Left lung (tissue), 10 donors: ENCODE results near the gene USP20. TPM values are rescaled to one million over a fixed set of nuclear protein-coding genes. Genes with fewer than 3 reads are reported as not detected.

ENCODE experiments used
- ATAC-seq: fragments of 200-7000 bp; cut with Tn5 transposase; one replicate; pipeline ENCODE4 v1.9.1; 2020; ENCODE audit warnings: moderate library complexity
- DNase-seq, 4 donors: peaks; one replicate each; pipeline ENCODE4 v3.0.0-alpha.2; 2013 to 2020
- H3K27ac ChIP-seq, 2 donors: fragments of 200-600 bp; sonication (generic) in 1 of 2; one replicate each; pipeline versions ENCODE4 v1.5.0 to v1.8.0; 2020 to 2021
- H3K27me3 ChIP-seq, 2 donors: fragments of 200-600 bp; sonication (generic) in 1 of 2; one replicate each; pipeline versions ENCODE4 v1.5.0 to v1.8.0; 2020 to 2021
- H3K36me3 ChIP-seq, 2 donors: fragments of 200-600 bp; sonication (generic) in 1 of 2; one replicate each; pipeline versions ENCODE4 v1.5.0 to v1.8.0; 2020 to 2021
- H3K4me1 ChIP-seq, 2 donors: fragments of 200-600 bp; one replicate each; pipeline ENCODE4 v1.8.0; 2021
- H3K4me3 ChIP-seq, 2 donors: fragments of 200-600 bp; sonication (generic) in 1 of 2; one replicate each; pipeline versions ENCODE4 v1.5.0 to v1.8.0; 2020 to 2021; ENCODE audit warnings: mild to moderate bottlenecking in 1 of 2
- H3K9me3 ChIP-seq, 2 donors: fragments of 200-600 bp; sonication (generic) in 1 of 2; one replicate each; pipeline versions ENCODE4 v1.5.0 to v1.8.0; 2020 to 2021
- CTCF ChIP-seq, 2 donors: fragments of 200-600 bp; sonication (generic) in 1 of 2; IDR thresholded peaks; one replicate each; pipeline versions ENCODE4 v1.5.0 to v1.8.0; 2021; ENCODE audit warnings: antibody characterized with exemption in 2 of 2
- intact Hi-C, 2 donors: fragments of 100-400 bp; cut with DNase I; formaldehyde crosslinking; loops; one replicate each; pipeline versions ENCODE4 v1.11.2 to v1.14.2; 2022
- polyA plus RNA-seq, 6 donors: library from polyadenylated mRNA; unstranded; fragments of 120-200 nt; gene quantifications; one replicate each; pipeline ENCODE4 v1.2.1, GENCODE V29; 2013; ENCODE audit not compliant: insufficient read length in 6 of 6
- total RNA-seq, 2 donors: library from RNA; stranded (reverse); fragmentation: NEBNext Ultra II Directional; extraction: Animal tissue kit (Norgen Biotek cat#: 25700); gene quantifications; one replicate each; pipeline ENCODE4 v1.2.1, GENCODE V29; 2021
- donor health status: DM: no; HTN: yes; CAD: no.
- donor health status: DM: no; HTN: no; CAD: no.

USP20 gene
- total and polyA plus RNA-seq, 8 donors: 16.7 to 24.6 (median 21.6) TPM

- no peak for TF ChIP-seq CTCF (IDR thresholded peaks at IDR 0.05)
- peaks cover 0 to 6% of the 10 kb centered on the region in 2 donors for H3K36me3 ChIP-seq
- H3K4me3 ChIP-seq: no peak overlapping the region
- ATAC-seq (no peak), DNase-seq (no peak)
- no peaks in the 10 kb centered on the region for H3K27me3 ChIP-seq
- peaks cover 0 to 7% of the 10 kb centered on the region in 2 donors for H3K4me1 ChIP-seq
- no peaks in the 10 kb centered on the region for H3K9me3 ChIP-seq
- intact Hi-C loops: no loop called here
- H3K27ac ChIP-seq: no peak overlapping the region
Observed at GRCh38 chr9:129845373-129845772, 10.1 kb downstream of the USP20 start.

GRCh38 chr9:129848712-129849441, 13.6 kb downstream of the USP20 start:
- Histone ChIP-seq H3K4me3 (no peak overlapping the region), H3K27me3 (no peaks in the 10 kb centered on the region), H3K9me3 (no peaks in the 10 kb centered on the region), H3K27ac (no peak overlapping the region), H3K36me3 (peaks cover 0 to 40% of the 10 kb centered on the region in 2 donors), H3K4me1 (peaks cover 0 to 7% of the 10 kb centered on the region in 2 donors)
- DNase-seq: no peak
- ATAC-seq: no peak
- TF ChIP-seq CTCF (IDR thresholded peaks at IDR 0.05): no peak
- intact Hi-C loops: no loop called here

- intact Hi-C loops: no loop called here
- no peak overlapping the region for H3K4me3 ChIP-seq
- no peaks in the 10 kb centered on the region for H3K9me3 ChIP-seq
- peaks cover 0 to 49% of the 10 kb centered on the region in 2 donors for H3K36me3 ChIP-seq
- H3K4me1 ChIP-seq: peaks cover 0 to 10% of the 10 kb centered on the region in 2 donors
- no peak for ATAC-seq
- no peak for TF ChIP-seq CTCF (IDR thresholded peaks at IDR 0.05)
- no peak for DNase-seq
- H3K27ac ChIP-seq: no peak overlapping the region
- no peaks in the 10 kb centered on the region for H3K27me3 ChIP-seq
Observed at GRCh38 chr9:129849901-129850300, 14.6 kb downstream of the USP20 start.

- Histone ChIP-seq H3K9me3 (no peaks in the 10 kb centered on the region), H3K36me3 (peaks cover 0 to 56% of the 10 kb centered on the region in 2 donors), H3K4me3 (no peak overlapping the region), H3K27me3 (no peaks in the 10 kb centered on the region), H3K27ac (no peak overlapping the region), H3K4me1 (peaks cover 0 to 10% of the 10 kb centered on the region in 2 donors)
- no peak for TF ChIP-seq CTCF (IDR thresholded peaks at IDR 0.05)
- ATAC-seq (no peak), DNase-seq (no peak)
- intact Hi-C loops: no loop called here
Observed at GRCh38 chr9:129850821-129851550, 15.7 kb downstream of the USP20 start.

- intact Hi-C loops: no loop called here
- no peak for TF ChIP-seq CTCF (IDR thresholded peaks at IDR 0.05)
Observed at GRCh38 chr9:129851821-129852220, 16.6 kb downstream of the USP20 start.

More at GRCh38 chr9:129851821-129852220, 16.6 kb downstream of the USP20 start:
- DNase-seq (no peak), ATAC-seq (no peak)
- Histone ChIP-seq H3K27ac (no peak overlapping the region), H3K4me1 (peaks cover 0 to 10% of the 10 kb centered on the region in 2 donors), H3K36me3 (peaks cover 0 to 63% of the 10 kb centered on the region in 2 donors), H3K9me3 (no peaks in the 10 kb centered on the region), H3K27me3 (no peaks in the 10 kb centered on the region), H3K4me3 (no peak overlapping the region)
